Hepatocyte (in vitro differentiated cells): ENCODE data around the gene FTCD. TPM values are rescaled to one million over a fixed set of nuclear protein-coding genes. Genes with fewer than 3 reads are reported as not detected.

Source experiments
- DNase-seq: peaks from one replicate; pipeline ENCODE4 v3.0.0-alpha.2; 2016; ENCODE audit warnings: low spot score
- H2AFZ ChIP-seq: fragments of 200-600 bp; sonication (generic); 2 replicates; pipeline ENCODE4 v1.6.0; 2016; ENCODE audit warnings: antibody characterized with exemption, mild to moderate bottlenecking
- H3K27ac ChIP-seq: fragments of 200-600 bp; sonication (generic); 2 replicates; pipeline ENCODE4 v1.5.1; 2016; ENCODE audit warnings: mild to moderate bottlenecking
- H3K27me3 ChIP-seq: fragments of 200-600 bp; sonication (generic); 2 replicates; pipeline ENCODE4 v1.6.1; 2016
- H3K36me3 ChIP-seq: fragments of 200-600 bp; sonication (generic); replicated peaks from 2 replicates; pipeline ENCODE4 v1.5.1; 2016; ENCODE audit warnings: low read depth; ENCODE audit not compliant: insufficient read depth
- H3K4me1 ChIP-seq: fragments of 200-600 bp; sonication (generic); 2 replicates; pipeline ENCODE4 v1.5.1; 2016; ENCODE audit warnings: mild to moderate bottlenecking, moderate library complexity; ENCODE audit not compliant: insufficient read depth
- H3K4me2 ChIP-seq: fragments of 200-600 bp; sonication (generic); 2 replicates; pipeline ENCODE4 v1.6.0; 2016
- H3K4me3 ChIP-seq: fragments of 200-600 bp; sonication (generic); 2 replicates; pipeline ENCODE4 v1.5.1; 2016; ENCODE audit warnings: mild to moderate bottlenecking
- H3K79me2 ChIP-seq: fragments of 200-600 bp; sonication (generic); 2 replicates; pipeline ENCODE4 v1.6.0; 2017; ENCODE audit warnings: mild to moderate bottlenecking
- H3K9me2 ChIP-seq: fragments of 200-600 bp; sonication (generic); replicated peaks from 2 replicates; pipeline ENCODE4 v1.6.0; 2017; ENCODE audit warnings: mild to moderate bottlenecking; ENCODE audit not compliant: insufficient read depth
- H3K9me3 ChIP-seq: fragments of 200-600 bp; sonication (generic); 2 replicates; pipeline ENCODE4 v1.5.1; 2016; ENCODE audit warnings: low read depth, mild to moderate bottlenecking
- H4K20me1 ChIP-seq: fragments of 200-600 bp; sonication (generic); 2 replicates; pipeline ENCODE4 v1.6.0; 2016; ENCODE audit warnings: mild to moderate bottlenecking; ENCODE audit not compliant: insufficient read depth, poor library complexity, severe bottlenecking
- EZH2 ChIP-seq: fragments of 200-600 bp; sonication (generic); IDR thresholded peaks from 2 replicates; pipeline ENCODE4 v1.6.1; 2016; ENCODE audit warnings: antibody characterized with exemption, mild to moderate bottlenecking, borderline replicate concordance
- EZH2phosphoT487 ChIP-seq: fragments of 200-600 bp; sonication (generic); IDR thresholded peaks from one replicate; pipeline ENCODE4 v1.6.1; 2018; ENCODE audit warnings: antibody characterized with exemption, mild to moderate bottlenecking, low read depth, moderate library complexity; ENCODE audit not compliant: unreplicated experiment, severe bottlenecking
- WGBS: methylation state at CpG from one replicate; pipeline ENCODE4 v1.1.6; 2016; ENCODE audit warnings: low lambda C conversion rate; ENCODE audit errors: missing lambda C conversion rate; 5-methylcytosine and 5-hydroxymethylcytosine counted together
- polyA plus RNA-seq: library from polyadenylated mRNA; unstranded; fragments of >200 nt; fragmentation: Nextera tagmentation; extraction: Ambion mirVana; gene quantifications from 2 replicates; pipeline ENCODE4 v1.2.1, GENCODE V29; 2016
- total RNA-seq: library from RNA; depleted of rRNA; stranded (reverse); fragments of >200 nt; gene quantifications from 2 replicates; pipeline ENCODE4 v1.2.3, GENCODE V29; 2014
- TF ChIP-seq, protein P1 (sequence below): fragments of 200-600 bp; sonication (generic); IDR thresholded peaks from 2 replicates; pipeline ENCODE4 v1.5.1; 2016; ENCODE audit warnings: antibody characterized with exemption, mild to moderate bottlenecking; ENCODE audit not compliant: poor library complexity

The FTCD gene
- total and polyA plus RNA-seq, 2 experiments from 2014 or later: 27.5 to 76.8 TPM

GRCh38 chr21:46189213-46189958, 34.0 kb upstream of the FTCD start:
- peak; percentile 18 for DNase-seq
- Histone ChIP-seq H4K20me1 (no peaks in the 10 kb centered on the region), H3K27me3 (no peaks in the 10 kb centered on the region), H3K4me3 (no peak overlapping the region), H3K4me1 (peaks cover 16% of the 10 kb centered on the region), H3K27ac (peak overlapping the region; percentile 90), H3K9me3 (no peaks in the 10 kb centered on the region), H2AFZ (no peak overlapping the region), H3K36me3 (no peaks in the 10 kb centered on the region), H3K9me2 (no peaks in the 10 kb centered on the region), H3K4me2 (peak overlapping the region; percentile 50), H3K79me2 (no peaks in the 10 kb centered on the region)
- TF ChIP-seq, protein P1, sequence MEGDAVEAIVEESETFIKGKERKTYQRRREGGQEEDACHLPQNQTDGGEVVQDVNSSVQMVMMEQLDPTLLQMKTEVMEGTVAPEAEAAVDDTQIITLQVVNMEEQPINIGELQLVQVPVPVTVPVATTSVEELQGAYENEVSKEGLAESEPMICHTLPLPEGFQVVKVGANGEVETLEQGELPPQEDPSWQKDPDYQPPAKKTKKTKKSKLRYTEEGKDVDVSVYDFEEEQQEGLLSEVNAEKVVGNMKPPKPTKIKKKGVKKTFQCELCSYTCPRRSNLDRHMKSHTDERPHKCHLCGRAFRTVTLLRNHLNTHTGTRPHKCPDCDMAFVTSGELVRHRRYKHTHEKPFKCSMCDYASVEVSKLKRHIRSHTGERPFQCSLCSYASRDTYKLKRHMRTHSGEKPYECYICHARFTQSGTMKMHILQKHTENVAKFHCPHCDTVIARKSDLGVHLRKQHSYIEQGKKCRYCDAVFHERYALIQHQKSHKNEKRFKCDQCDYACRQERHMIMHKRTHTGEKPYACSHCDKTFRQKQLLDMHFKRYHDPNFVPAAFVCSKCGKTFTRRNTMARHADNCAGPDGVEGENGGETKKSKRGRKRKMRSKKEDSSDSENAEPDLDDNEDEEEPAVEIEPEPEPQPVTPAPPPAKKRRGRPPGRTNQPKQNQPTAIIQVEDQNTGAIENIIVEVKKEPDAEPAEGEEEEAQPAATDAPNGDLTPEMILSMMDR: no peak
- TF ChIP-seq EZH2 (no peak), EZH2phosphoT487 (no peak)
- 61% methylated on average over 8 of the region's 9 CpGs for WGBS

GRCh38 chr21:46188226-46189212, 33.1 kb upstream of the FTCD start:
- Histone ChIP-seq H3K27ac (peak overlapping the region; percentile 90), H3K9me2 (no peaks in the 10 kb centered on the region), H2AFZ (no peak overlapping the region), H3K79me2 (no peaks in the 10 kb centered on the region), H3K4me1 (peaks cover 16% of the 10 kb centered on the region), H4K20me1 (no peaks in the 10 kb centered on the region), H3K4me3 (no peak overlapping the region), H3K27me3 (no peaks in the 10 kb centered on the region), H3K9me3 (no peaks in the 10 kb centered on the region), H3K36me3 (no peaks in the 10 kb centered on the region), H3K4me2 (peak overlapping the region; percentile 50)
- peak; percentile 76 for DNase-seq
- TF ChIP-seq EZH2phosphoT487 (no peak), EZH2 (no peak)
- TF ChIP-seq, protein P1: no peak
- 48% methylated on average over 17 of the region's 17 CpGs for WGBS

GRCh38 chr21:46187814-46188213, 32.4 kb upstream of the FTCD start:
- no peak overlapping the region for H3K4me3 ChIP-seq
- H3K9me3 ChIP-seq: no peaks in the 10 kb centered on the region
- TF ChIP-seq EZH2phosphoT487: no peak
- TF ChIP-seq EZH2: no peak
- TF ChIP-seq, protein P1: no peak
- no peaks in the 10 kb centered on the region for H3K79me2 ChIP-seq
- H3K4me1 ChIP-seq: peaks cover 16% of the 10 kb centered on the region
- no peaks in the 10 kb centered on the region for H3K36me3 ChIP-seq
- H3K27ac ChIP-seq: peak overlapping the region; percentile 90
- H3K27me3 ChIP-seq: no peaks in the 10 kb centered on the region
- WGBS: 89% methylated on average over 7 of the region's 7 CpGs
- H3K9me2 ChIP-seq: no peaks in the 10 kb centered on the region
- no peak overlapping the region for H2AFZ ChIP-seq
- no peak overlapping the region for H3K4me2 ChIP-seq
- DNase-seq: no peak
- no peaks in the 10 kb centered on the region for H4K20me1 ChIP-seq
